Measurements from ENCODE around the gene TPT1.

The TPT1 gene

DNA sequence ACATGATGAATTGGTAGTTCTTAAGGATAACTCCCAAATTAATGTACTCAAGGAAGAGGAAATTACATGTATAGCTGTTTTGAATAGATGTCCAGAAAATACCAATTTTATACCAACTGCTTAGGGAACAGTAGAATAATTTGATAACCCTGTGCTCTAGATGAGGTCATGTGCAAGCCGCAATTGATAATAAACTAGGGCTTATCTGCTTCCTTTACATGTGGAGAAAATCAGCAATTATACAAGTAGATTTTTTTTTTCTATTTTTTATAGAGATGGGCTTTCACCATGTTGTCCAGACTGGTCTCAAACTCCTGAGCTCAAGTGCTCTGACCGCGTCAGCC is 9.3 kb downstream of the TPT1 start (continued):
- TF ChIP-seq, protein P1, sequence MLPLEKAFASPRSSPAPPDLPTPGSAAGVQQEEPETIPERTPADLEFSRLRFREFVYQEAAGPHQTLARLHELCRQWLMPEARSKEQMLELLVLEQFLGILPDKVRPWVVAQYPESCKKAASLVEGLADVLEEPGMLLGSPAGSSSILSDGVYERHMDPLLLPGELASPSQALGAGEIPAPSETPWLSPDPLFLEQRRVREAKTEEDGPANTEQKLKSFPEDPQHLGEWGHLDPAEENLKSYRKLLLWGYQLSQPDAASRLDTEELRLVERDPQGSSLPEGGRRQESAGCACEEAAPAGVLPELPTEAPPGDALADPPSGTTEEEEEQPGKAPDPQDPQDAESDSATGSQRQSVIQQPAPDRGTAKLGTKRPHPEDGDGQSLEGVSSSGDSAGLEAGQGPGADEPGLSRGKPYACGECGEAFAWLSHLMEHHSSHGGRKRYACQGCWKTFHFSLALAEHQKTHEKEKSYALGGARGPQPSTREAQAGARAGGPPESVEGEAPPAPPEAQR (tag by site-specific recombination; IDR thresholded peaks at IDR 0.05), result no peak
- TF ChIP-seq, protein P2, sequence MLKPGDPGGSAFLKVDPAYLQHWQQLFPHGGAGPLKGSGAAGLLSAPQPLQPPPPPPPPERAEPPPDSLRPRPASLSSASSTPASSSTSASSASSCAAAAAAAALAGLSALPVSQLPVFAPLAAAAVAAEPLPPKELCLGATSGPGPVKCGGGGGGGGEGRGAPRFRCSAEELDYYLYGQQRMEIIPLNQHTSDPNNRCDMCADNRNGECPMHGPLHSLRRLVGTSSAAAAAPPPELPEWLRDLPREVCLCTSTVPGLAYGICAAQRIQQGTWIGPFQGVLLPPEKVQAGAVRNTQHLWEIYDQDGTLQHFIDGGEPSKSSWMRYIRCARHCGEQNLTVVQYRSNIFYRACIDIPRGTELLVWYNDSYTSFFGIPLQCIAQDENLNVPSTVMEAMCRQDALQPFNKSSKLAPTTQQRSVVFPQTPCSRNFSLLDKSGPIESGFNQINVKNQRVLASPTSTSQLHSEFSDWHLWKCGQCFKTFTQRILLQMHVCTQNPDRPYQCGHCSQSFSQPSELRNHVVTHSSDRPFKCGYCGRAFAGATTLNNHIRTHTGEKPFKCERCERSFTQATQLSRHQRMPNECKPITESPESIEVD (tag by site-specific recombination; IDR thresholded peaks at IDR 0.05), result peak; percentile 74
- TF ChIP-seq ZBTB8A (tag by site-specific recombination; IDR thresholded peaks at IDR 0.05), result no peak
- no peak for TF ChIP-seq ZNF175 (tag by site-specific recombination; IDR thresholded peaks at IDR 0.05)
- TF ChIP-seq, protein P3, sequence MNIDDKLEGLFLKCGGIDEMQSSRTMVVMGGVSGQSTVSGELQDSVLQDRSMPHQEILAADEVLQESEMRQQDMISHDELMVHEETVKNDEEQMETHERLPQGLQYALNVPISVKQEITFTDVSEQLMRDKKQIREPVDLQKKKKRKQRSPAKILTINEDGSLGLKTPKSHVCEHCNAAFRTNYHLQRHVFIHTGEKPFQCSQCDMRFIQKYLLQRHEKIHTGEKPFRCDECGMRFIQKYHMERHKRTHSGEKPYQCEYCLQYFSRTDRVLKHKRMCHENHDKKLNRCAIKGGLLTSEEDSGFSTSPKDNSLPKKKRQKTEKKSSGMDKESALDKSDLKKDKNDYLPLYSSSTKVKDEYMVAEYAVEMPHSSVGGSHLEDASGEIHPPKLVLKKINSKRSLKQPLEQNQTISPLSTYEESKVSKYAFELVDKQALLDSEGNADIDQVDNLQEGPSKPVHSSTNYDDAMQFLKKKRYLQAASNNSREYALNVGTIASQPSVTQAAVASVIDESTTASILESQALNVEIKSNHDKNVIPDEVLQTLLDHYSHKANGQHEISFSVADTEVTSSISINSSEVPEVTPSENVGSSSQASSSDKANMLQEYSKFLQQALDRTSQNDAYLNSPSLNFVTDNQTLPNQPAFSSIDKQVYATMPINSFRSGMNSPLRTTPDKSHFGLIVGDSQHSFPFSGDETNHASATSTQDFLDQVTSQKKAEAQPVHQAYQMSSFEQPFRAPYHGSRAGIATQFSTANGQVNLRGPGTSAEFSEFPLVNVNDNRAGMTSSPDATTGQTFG (tag by site-specific recombination; IDR thresholded peaks at IDR 0.05; ENCODE audit: borderline replicate concordance), result no peak

DNA sequence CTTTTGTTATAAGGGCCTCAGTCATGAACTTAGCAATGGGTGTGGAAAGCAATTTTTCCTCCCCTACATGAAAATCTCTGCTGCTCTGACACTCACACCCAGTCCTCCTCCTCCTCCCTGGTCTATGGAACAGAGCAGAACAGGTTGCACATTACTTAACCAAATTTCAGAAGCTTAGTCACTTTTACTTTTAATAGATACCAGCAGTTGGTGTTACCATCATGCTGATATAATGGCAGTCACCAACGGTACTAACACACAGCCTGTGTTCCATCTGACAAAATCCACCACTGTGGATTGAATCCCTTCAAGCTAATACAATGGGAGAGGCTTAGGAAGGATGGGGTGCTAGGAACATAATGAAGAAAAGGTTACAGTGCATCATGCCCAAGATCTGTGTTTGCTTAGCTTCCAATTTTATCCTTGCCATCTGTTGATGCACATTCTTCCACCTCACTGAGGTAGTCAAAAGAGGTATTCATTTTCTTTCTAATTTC is 9.8 kb downstream of the TPT1 start:
- CTCF ChIA-PET, result interaction anchor here (1.7 kb wide), 1 partner anchor 63 kb away, joined by 9 read pairs; no protein-coding TSS in a partner anchor
- TF ChIP-seq ZNF600 (tag by site-specific recombination; IDR thresholded peaks at IDR 0.05) (peak; percentile 78), SCRT2 (tag by site-specific recombination; IDR thresholded peaks at IDR 0.05) (peak; percentile 61), SCRT1 (tag by site-specific recombination; IDR thresholded peaks at IDR 0.05; ENCODE audit: borderline replicate concordance) (0 out of 2 replicates have a peak, but pooled peaks have one; percentile 8), OSR2 (tag by site-specific recombination; IDR thresholded peaks at IDR 0.05) (0 out of 2 replicates have a peak, but pooled peaks have one; percentile 32), ZNF202 (tag by site-specific recombination; IDR thresholded peaks at IDR 0.05; ENCODE audit: borderline replicate concordance) (no peak), ZNF132 (tag by site-specific recombination; IDR thresholded peaks at IDR 0.05; ENCODE audit: borderline replicate concordance) (no peak)
- TF ChIP-seq, protein P4, sequence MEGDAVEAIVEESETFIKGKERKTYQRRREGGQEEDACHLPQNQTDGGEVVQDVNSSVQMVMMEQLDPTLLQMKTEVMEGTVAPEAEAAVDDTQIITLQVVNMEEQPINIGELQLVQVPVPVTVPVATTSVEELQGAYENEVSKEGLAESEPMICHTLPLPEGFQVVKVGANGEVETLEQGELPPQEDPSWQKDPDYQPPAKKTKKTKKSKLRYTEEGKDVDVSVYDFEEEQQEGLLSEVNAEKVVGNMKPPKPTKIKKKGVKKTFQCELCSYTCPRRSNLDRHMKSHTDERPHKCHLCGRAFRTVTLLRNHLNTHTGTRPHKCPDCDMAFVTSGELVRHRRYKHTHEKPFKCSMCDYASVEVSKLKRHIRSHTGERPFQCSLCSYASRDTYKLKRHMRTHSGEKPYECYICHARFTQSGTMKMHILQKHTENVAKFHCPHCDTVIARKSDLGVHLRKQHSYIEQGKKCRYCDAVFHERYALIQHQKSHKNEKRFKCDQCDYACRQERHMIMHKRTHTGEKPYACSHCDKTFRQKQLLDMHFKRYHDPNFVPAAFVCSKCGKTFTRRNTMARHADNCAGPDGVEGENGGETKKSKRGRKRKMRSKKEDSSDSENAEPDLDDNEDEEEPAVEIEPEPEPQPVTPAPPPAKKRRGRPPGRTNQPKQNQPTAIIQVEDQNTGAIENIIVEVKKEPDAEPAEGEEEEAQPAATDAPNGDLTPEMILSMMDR (tag by site-specific recombination; IDR thresholded peaks at IDR 0.05), result no peak
- TF ChIP-seq, protein P3 (tag by site-specific recombination; IDR thresholded peaks at IDR 0.05; ENCODE audit: borderline replicate concordance), result no peak
- H3K4me1 ChIP-seq (ENCODE audit: control insufficient read depth, insufficient read depth, low read length), result peaks cover 8% of the 10 kb centered on the region; the same call in 1 of the 2 replicates
- H3K4me3 ChIP-seq (ENCODE audit: low read depth, low read length), result no peak overlapping the region
- H3K36me3 ChIP-seq (ENCODE audit: control insufficient read depth in 2 of 2, insufficient read depth in 1 of 2, low read length in 2 of 2), result peaks cover 11 to 15% of the 10 kb centered on the region in 2 experiments
- POLR2A ChIA-PET, result interaction anchor here (0.8 to 5.1 kb wide), 3 partner anchors 8 to 63 kb away, joined by 4 to 47 read pairs (median 7); partner anchors contain the start of gene TPT1
- H3K27ac ChIP-seq (ENCODE audit: extremely low read depth, low read depth, low read length), result no peak overlapping the region
- H3K9me3 ChIP-seq (ENCODE audit: control insufficient read depth, insufficient read depth, low read depth, low read length), result no peaks in the 10 kb centered on the region
